WTC11 (cell line): ENCODE data around the gene ZMYND15. TPM values are rescaled to one million over a fixed set of nuclear protein-coding genes. Genes with fewer than 3 reads are reported as not detected.
"Not testable (repeated sequence)": the region's sequence is repeated elsewhere in the genome, so short reads cannot be mapped to it uniquely, and the experiment has no call there.

ENCODE experiments used
- ATAC-seq: fragments of 200-7000 bp; cut with Tn5 transposase; 2 replicates; pipeline ENCODE4 v1.10.0; 2021; ENCODE audit warnings: mild to moderate bottlenecking, moderate library complexity
- Bru-seq: library from RNA; stranded (reverse); fragments of 400-500 nt; gene quantifications from one replicate; lab custom pipeline; 2021; lab: Mats Ljungman, UMichigan
- CTCF ChIA-PET: fragments of 300-600 bp; sonication (Branson Sonifier 250); formaldehyde crosslinking; loops from one replicate; lab custom pipeline; 2021; ENCODE audit warnings: antibody characterized with exemption; lab: Charles Lee
- POLR2A ChIA-PET: fragments of 350-600 bp; sonication (Branson Sonifier 250); formaldehyde crosslinking; loops from one replicate; lab custom pipeline; 2021; ENCODE audit warnings: antibody characterized with exemption; lab: Charles Lee
- DNase-seq: peaks from one replicate; pipeline ENCODE4 v3.0.0; 2021; ENCODE audit warnings: low spot score
- H3K27ac Mint-ChIP-seq: 2 replicates; pipeline ENCODE4 v1.8.0; 2021; ENCODE audit warnings: mixed read lengths
- H3K27me3 Mint-ChIP-seq: 2 replicates; pipeline ENCODE4 v1.8.0; 2021; ENCODE audit warnings: low read depth, mild to moderate bottlenecking, moderate library complexity, mixed read lengths
- H3K36me3 Mint-ChIP-seq: 2 replicates; pipeline ENCODE4 v1.8.0; 2021; ENCODE audit warnings: mixed read lengths
- H3K4me1 Mint-ChIP-seq: 2 replicates; pipeline ENCODE4 v1.8.0; 2022; ENCODE audit warnings: mixed read lengths
- H3K4me3 Mint-ChIP-seq: 2 replicates; pipeline ENCODE4 v1.8.0; 2021; ENCODE audit warnings: mild to moderate bottlenecking, moderate library complexity, mixed read lengths
- H3K9me3 Mint-ChIP-seq: 2 replicates; pipeline ENCODE4 v1.8.0; 2021; ENCODE audit warnings: mixed read lengths
- ATF1 ChIP-seq: sonication (generic); formaldehyde crosslinking; IDR thresholded peaks from 2 replicates; pipeline ENCODE4 v1.8.1; 2023; ENCODE audit warnings: mild to moderate bottlenecking, moderate library complexity, missing genetic modification reagents
- CBFB ChIP-seq: sonication (generic); formaldehyde crosslinking; IDR thresholded peaks from 2 replicates; pipeline ENCODE4 v1.8.1; 2022; ENCODE audit warnings: mild to moderate bottlenecking, low read depth, missing genetic modification reagents
- CREB1 ChIP-seq: sonication (generic); formaldehyde crosslinking; IDR thresholded peaks from 2 replicates; pipeline ENCODE4 v1.8.0; 2023; ENCODE audit warnings: mild to moderate bottlenecking, missing genetic modification reagents
- CREM ChIP-seq: sonication (generic); formaldehyde crosslinking; IDR thresholded peaks from 2 replicates; pipeline ENCODE4 v1.8.1; 2022; ENCODE audit warnings: mild to moderate bottlenecking, missing genetic modification reagents, moderate library complexity
- ELF4 ChIP-seq: sonication (generic); formaldehyde crosslinking; IDR thresholded peaks from 2 replicates; pipeline ENCODE4 v1.8.1; 2022; ENCODE audit warnings: low read depth, mild to moderate bottlenecking, moderate library complexity, missing genetic modification reagents
- FOXP1 ChIP-seq: sonication (generic); formaldehyde crosslinking; IDR thresholded peaks from 2 replicates; pipeline ENCODE4 v1.8.0; 2022; ENCODE audit warnings: missing genetic modification reagents, mild to moderate bottlenecking, moderate library complexity, borderline replicate concordance
- GTF2I ChIP-seq: fragments of 250-450 bp; sonication (Bioruptor Pico); conservative IDR thresholded peaks from 2 replicates; pipeline ENCODE4 v1.4.0; 2021; ENCODE audit warnings: mild to moderate bottlenecking
- IRF2 ChIP-seq: sonication (generic); formaldehyde crosslinking; IDR thresholded peaks from 2 replicates; pipeline ENCODE4 v1.8.0; 2022; ENCODE audit warnings: low read depth, missing genetic modification reagents, borderline replicate concordance
- JUN ChIP-seq: sonication (generic); formaldehyde crosslinking; IDR thresholded peaks from 2 replicates; pipeline ENCODE4 v1.8.0; 2023; ENCODE audit warnings: mild to moderate bottlenecking, missing genetic modification reagents
- MYBL2 ChIP-seq: sonication (generic); formaldehyde crosslinking; IDR thresholded peaks from 2 replicates; pipeline ENCODE4 v1.8.1; 2023; ENCODE audit warnings: mild to moderate bottlenecking, moderate library complexity, missing genetic modification reagents
- SMAD3 ChIP-seq: sonication (generic); formaldehyde crosslinking; IDR thresholded peaks from 2 replicates; pipeline ENCODE4 v1.8.0; 2022; ENCODE audit warnings: missing genetic modification reagents, mild to moderate bottlenecking, borderline replicate concordance
- SP1 ChIP-seq: sonication (generic); formaldehyde crosslinking; conservative IDR thresholded peaks from 2 replicates; pipeline ENCODE4 v1.8.1; 2022; ENCODE audit warnings: missing genetic modification reagents
- TCF7 ChIP-seq: sonication (generic); formaldehyde crosslinking; IDR thresholded peaks from 2 replicates; pipeline ENCODE4 v1.8.0; 2022; ENCODE audit warnings: mild to moderate bottlenecking, low read depth, missing genetic modification reagents, moderate library complexity
- TP53 ChIP-seq: sonication (generic); formaldehyde crosslinking; IDR thresholded peaks from 2 replicates; pipeline ENCODE4 v1.8.1; 2023; ENCODE audit warnings: mild to moderate bottlenecking, missing genetic modification reagents
- ZNF138 ChIP-seq: sonication (generic); formaldehyde crosslinking; conservative IDR thresholded peaks from 2 replicates; pipeline ENCODE4 v1.8.1; 2022; ENCODE audit warnings: mild to moderate bottlenecking, moderate library complexity, missing genetic modification reagents
- ZNF317 ChIP-seq: sonication (generic); formaldehyde crosslinking; IDR thresholded peaks from 2 replicates; pipeline ENCODE4 v1.8.1; 2023; ENCODE audit warnings: low read depth, mild to moderate bottlenecking, moderate library complexity, missing genetic modification reagents, borderline replicate concordance
- ZNF423 ChIP-seq: fragments of 250-450 bp; sonication (Bioruptor Pico); IDR thresholded peaks from 2 replicates; pipeline ENCODE4 v2.1.2; 2022; ENCODE audit warnings: mild to moderate bottlenecking, moderate library complexity
- ZNF671 ChIP-seq: fragments of 250-450 bp; sonication (Bioruptor Pico); IDR thresholded peaks from 2 replicates; pipeline ENCODE4 v1.8.0; 2021; ENCODE audit warnings: mild to moderate bottlenecking
- long read RNA-seq, 3 experiments: library from RNA in 1 of 3; library from capped mRNA in 1 of 3; library from polyadenylated mRNA in 1 of 3; unstranded in 2 of 3; stranded (forward) in 1 of 3; transcript quantifications; one replicate each; pipeline ENCODE4 v2.0.0, GENCODE V29; 2021
- total RNA-seq: library from RNA; stranded (reverse); gene quantifications from 3 replicates; pipeline ENCODE4 v1.2.3, GENCODE V29; 2021
- TF ChIP-seq, protein P1 (sequence below): sonication (generic); formaldehyde crosslinking; conservative IDR thresholded peaks from 2 replicates; pipeline ENCODE4 v1.8.1; 2022; ENCODE audit warnings: mild to moderate bottlenecking, missing genetic modification reagents
- TF ChIP-seq, protein P2 (sequence below): fragments of 250-450 bp; sonication (Bioruptor Pico); conservative IDR thresholded peaks from 2 replicates; pipeline ENCODE4 v1.9.0; 2021; ENCODE audit warnings: mild to moderate bottlenecking
- TF ChIP-seq, protein P3 (sequence below): sonication (generic); formaldehyde crosslinking; IDR thresholded peaks from 2 replicates; pipeline ENCODE4 v1.8.0; 2022; ENCODE audit warnings: mild to moderate bottlenecking, missing genetic modification reagents
- TF ChIP-seq, protein P4 (sequence below): sonication (generic); formaldehyde crosslinking; IDR thresholded peaks from 2 replicates; pipeline ENCODE4 v1.8.0; 2022; ENCODE audit warnings: missing genetic modification reagents
- TF ChIP-seq, protein P5 (sequence below): sonication (generic); formaldehyde crosslinking; IDR thresholded peaks from 2 replicates; pipeline ENCODE4 v1.8.0; 2022; ENCODE audit warnings: mild to moderate bottlenecking, missing genetic modification reagents

The ZMYND15 gene, protein sequence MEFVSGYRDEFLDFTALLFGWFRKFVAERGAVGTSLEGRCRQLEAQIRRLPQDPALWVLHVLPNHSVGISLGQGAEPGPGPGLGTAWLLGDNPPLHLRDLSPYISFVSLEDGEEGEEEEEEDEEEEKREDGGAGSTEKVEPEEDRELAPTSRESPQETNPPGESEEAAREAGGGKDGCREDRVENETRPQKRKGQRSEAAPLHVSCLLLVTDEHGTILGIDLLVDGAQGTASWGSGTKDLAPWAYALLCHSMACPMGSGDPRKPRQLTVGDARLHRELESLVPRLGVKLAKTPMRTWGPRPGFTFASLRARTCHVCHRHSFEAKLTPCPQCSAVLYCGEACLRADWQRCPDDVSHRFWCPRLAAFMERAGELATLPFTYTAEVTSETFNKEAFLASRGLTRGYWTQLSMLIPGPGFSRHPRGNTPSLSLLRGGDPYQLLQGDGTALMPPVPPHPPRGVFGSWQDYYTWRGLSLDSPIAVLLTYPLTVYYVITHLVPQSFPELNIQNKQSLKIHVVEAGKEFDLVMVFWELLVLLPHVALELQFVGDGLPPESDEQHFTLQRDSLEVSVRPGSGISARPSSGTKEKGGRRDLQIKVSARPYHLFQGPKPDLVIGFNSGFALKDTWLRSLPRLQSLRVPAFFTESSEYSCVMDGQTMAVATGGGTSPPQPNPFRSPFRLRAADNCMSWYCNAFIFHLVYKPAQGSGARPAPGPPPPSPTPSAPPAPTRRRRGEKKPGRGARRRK
- total RNA-seq (0.39 to 0.71 TPM (median 0.63 TPM) in 3 replicates), Bru-seq, nascent RNA (percentile 19 among the genes with signal in this experiment)
- long read RNA-seq, experiment 1 = 0 reads
- long read RNA-seq, experiment 2, partial matches to known transcripts = 1 of 1 reads
- long read RNA-seq, experiment 2, other reads (novel, unspliced or antisense) = 0 of 1 reads
- long read RNA-seq, experiment 3 = 0 reads

DNA sequence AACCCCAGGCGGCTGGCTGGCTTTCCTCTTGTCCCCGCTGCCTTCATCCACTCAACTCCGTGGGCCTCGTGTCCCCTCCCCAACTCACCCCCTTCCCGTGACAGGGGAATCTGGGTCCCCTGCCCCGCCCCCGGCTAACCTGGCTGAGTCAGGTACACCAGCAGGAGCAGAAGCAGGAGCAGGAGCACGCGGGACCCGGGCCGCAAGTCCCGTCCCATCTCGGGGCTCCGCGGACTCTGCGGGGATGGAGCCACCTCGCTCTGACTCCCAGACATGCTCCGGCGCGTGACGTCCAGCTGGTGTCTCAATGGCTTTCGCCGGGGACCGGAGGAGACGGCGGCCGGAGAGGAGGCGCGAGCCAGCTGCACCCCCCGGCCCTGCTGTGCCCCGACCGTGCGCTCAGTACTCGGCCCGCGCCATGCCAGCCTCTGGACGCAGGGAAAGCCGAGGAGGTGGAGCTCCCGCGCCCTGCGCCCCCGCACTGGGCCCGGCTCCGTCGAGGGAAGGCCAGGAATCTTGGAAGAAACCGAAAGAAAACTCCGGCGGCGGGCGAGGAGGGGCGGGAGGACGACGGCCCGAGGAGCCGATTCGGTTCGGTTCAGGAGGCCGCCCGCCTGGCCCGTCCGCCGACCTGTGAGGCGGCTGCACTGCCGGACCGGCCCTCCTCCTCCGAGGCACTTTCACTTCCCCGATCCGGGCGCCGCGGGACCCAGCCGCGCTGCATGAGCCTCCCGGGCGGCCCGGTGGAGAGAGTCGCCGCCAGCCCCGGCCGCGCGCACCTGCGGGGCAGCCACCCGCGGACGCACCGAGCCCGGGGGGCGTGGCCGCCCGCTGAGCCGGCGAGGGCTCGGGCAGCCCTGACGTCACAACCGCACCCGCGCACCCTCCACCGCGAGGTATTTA lies at the start of gene ZMYND15, which contains the start of gene CXCL16:
Gene ZMYND15 (plus strand): TSS at position 712 of the 903 bp plus-strand sequence. CDS start 716 bp downstream, outside the sequence.
Gene CXCL16 (minus strand): TSS at position 807 of the 903 bp plus-strand sequence. CDS start 589 bp downstream, at position 218.
- H3K27me3 Mint-ChIP-seq = peaks cover 88% of the 10 kb centered on the region
- DNase-seq = peak; percentile 47
- H3K36me3 Mint-ChIP-seq = no peaks in the 10 kb centered on the region
- POLR2A ChIA-PET = interaction anchor here (0.6 kb wide), 1 partner anchor 39 kb away, joined by 8 read pairs; no protein-coding TSS in a partner anchor
- CTCF ChIA-PET = interaction anchor here (0.8 kb wide), 1 partner anchor 170 kb away, joined by 3 read pairs; no protein-coding TSS in a partner anchor
- peaks cover 13% of the 10 kb centered on the region for H3K4me1 Mint-ChIP-seq
- H3K9me3 Mint-ChIP-seq = no peaks in the 10 kb centered on the region
- peak within 1 kb of the TSS; percentile 78 for H3K4me3 Mint-ChIP-seq
- peak; percentile 62 for ATAC-seq
- no peak for TF ChIP-seq JUN
- TF ChIP-seq SMAD3 (CRISPR knock-in tag) = no peak
- TF ChIP-seq, protein P1, sequence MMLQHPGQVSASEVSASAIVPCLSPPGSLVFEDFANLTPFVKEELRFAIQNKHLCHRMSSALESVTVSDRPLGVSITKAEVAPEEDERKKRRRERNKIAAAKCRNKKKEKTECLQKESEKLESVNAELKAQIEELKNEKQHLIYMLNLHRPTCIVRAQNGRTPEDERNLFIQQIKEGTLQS = no peak
- no peak for TF ChIP-seq ELF4 (CRISPR knock-in tag)
- TF ChIP-seq SP1 (CRISPR knock-in tag) = peak; percentile 6; the same call in 1 of the 2 replicates
- peak; percentile 51 for TF ChIP-seq FOXP1 (CRISPR knock-in tag)
- no peak for TF ChIP-seq IRF2
- TF ChIP-seq MYBL2 (CRISPR knock-in tag) = 0 out of 2 replicates have a peak, but pooled peaks have one; percentile 61
- TF ChIP-seq, protein P2, sequence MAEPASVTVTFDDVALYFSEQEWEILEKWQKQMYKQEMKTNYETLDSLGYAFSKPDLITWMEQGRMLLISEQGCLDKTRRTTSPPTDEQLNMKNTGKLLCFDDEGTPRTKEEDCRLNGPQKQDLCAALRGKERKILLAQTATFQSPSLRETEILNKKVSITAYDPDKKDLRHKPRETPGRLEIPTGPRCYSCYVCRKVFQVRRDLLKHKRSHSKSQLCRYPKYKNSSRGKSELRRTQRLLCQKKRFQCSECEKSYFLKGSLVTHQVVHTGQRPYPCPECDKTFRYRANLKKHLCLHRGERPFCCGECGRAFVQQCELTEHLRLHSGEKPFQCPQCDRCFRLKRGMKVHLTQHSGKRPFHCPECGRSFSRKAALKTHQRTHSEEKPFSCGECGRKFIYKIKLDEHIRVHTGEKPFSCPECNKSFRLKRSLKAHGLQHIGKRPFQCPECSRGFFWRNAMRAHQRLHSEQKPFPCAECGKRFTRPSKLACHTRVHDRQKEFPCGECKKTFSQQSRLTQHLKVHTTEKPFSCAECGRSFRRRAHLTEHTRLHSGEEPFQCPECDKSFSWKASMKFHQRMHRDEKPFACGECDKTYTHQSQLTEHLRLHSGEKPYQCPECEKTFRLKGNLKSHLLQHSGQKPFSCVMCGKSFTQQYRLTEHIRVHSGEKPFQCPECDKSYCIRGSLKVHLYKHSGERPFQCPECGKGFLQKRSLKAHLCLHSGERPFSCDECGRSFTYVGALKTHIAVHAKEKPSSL (CRISPR knock-in tag) = no peak
- 0 out of 2 replicates have a peak, but pooled peaks have one; percentile 42 for TF ChIP-seq TP53 (CRISPR knock-in tag)
- TF ChIP-seq, protein P3, sequence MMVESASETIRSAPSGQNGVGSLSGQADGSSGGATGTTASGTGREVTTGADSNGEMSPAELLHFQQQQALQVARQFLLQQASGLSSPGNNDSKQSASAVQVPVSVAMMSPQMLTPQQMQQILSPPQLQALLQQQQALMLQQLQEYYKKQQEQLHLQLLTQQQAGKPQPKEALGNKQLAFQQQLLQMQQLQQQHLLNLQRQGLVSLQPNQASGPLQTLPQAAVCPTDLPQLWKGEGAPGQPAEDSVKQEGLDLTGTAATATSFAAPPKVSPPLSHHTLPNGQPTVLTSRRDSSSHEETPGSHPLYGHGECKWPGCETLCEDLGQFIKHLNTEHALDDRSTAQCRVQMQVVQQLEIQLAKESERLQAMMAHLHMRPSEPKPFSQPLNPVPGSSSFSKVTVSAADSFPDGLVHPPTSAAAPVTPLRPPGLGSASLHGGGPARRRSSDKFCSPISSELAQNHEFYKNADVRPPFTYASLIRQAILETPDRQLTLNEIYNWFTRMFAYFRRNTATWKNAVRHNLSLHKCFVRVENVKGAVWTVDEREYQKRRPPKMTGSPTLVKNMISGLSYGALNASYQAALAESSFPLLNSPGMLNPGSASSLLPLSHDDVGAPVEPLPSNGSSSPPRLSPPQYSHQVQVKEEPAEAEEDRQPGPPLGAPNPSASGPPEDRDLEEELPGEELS = 0 out of 2 replicates have a peak, but pooled peaks have one; percentile 16
- TF ChIP-seq ZNF671 = no peak
- TF ChIP-seq CREB1 (CRISPR knock-in tag) = no peak
- TF ChIP-seq, protein P4, sequence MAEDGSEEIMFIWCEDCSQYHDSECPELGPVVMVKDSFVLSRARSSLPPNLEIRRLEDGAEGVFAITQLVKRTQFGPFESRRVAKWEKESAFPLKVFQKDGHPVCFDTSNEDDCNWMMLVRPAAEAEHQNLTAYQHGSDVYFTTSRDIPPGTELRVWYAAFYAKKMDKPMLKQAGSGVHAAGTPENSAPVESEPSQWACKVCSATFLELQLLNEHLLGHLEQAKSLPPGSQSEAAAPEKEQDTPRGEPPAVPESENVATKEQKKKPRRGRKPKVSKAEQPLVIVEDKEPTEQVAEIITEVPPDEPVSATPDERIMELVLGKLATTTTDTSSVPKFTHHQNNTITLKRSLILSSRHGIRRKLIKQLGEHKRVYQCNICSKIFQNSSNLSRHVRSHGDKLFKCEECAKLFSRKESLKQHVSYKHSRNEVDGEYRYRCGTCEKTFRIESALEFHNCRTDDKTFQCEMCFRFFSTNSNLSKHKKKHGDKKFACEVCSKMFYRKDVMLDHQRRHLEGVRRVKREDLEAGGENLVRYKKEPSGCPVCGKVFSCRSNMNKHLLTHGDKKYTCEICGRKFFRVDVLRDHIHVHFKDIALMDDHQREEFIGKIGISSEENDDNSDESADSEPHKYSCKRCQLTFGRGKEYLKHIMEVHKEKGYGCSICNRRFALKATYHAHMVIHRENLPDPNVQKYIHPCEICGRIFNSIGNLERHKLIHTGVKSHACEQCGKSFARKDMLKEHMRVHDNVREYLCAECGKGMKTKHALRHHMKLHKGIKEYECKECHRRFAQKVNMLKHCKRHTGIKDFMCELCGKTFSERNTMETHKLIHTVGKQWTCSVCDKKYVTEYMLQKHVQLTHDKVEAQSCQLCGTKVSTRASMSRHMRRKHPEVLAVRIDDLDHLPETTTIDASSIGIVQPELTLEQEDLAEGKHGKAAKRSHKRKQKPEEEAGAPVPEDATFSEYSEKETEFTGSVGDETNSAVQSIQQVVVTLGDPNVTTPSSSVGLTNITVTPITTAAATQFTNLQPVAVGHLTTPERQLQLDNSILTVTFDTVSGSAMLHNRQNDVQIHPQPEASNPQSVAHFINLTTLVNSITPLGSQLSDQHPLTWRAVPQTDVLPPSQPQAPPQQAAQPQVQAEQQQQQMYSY (CRISPR knock-in tag) = no peak
- no peak for TF ChIP-seq ZNF317
- TF ChIP-seq, protein P5, sequence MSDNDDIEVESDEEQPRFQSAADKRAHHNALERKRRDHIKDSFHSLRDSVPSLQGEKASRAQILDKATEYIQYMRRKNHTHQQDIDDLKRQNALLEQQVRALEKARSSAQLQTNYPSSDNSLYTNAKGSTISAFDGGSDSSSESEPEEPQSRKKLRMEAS (CRISPR knock-in tag) = peak; percentile 25; the same call in 1 of the 2 replicates
- TF ChIP-seq TCF7 (CRISPR knock-in tag) = no peak
- 0 out of 2 replicates have a peak, but pooled peaks have one; percentile 32 for TF ChIP-seq ATF1 (CRISPR knock-in tag)
- no peak for TF ChIP-seq GTF2I (CRISPR knock-in tag)
- no peak for TF ChIP-seq ZNF138
- no peak for TF ChIP-seq CBFB (CRISPR knock-in tag)
- 0 out of 2 replicates have a peak, but pooled peaks have one; percentile 52 for TF ChIP-seq CREM (CRISPR knock-in tag)
- peak; percentile 86 for TF ChIP-seq ZNF423 (CRISPR knock-in tag)
- H3K27ac Mint-ChIP-seq = no peak within 1 kb of the TSS

DNA sequence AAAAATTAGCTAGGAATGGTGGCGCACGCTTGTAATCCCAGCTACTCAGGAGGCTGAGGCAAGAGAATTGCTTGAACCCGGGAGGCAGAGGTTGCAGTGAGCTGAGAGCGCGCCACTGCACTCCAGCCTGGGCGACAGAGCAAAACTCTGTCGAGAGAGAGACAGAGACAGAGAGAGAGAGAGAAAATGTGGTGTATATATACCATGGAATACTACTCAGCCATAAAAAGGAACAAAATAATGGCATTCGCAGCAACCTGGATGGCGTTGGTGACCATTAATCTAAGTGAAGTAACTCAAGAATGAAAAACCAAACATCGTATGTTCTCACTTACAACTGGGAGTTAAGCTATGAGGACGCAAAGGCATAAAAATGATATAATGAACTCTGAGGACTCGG lies 49.8 kb upstream of the ZMYND15 start:
- H3K4me1 Mint-ChIP-seq, DNase-seq, POLR2A ChIA-PET, H3K27ac Mint-ChIP-seq, ATAC-seq, H3K4me3 Mint-ChIP-seq, H3K27me3 Mint-ChIP-seq, CTCF ChIA-PET, H3K9me3 Mint-ChIP-seq: not testable (repeated sequence)
- peaks cover 60% of the 10 kb centered on the region for H3K36me3 Mint-ChIP-seq
